ENCODE results near the gene SPDYE4.
A peak's percentile ranks its signal among the peaks of the same experiment; 100 is the strongest.

The SPDYE4 gene

GRCh38 chr17:8785547-8786413 lies 27.4 kb upstream of the SPDYE4 start:
- in situ Hi-C loops (cut with MboI; ENCODE audit: low sequenced_read_pairs, unreplicated experiment) = loop anchor here (10.0 kb wide), 1 partner anchor 209 kb away; no protein-coding TSS in a partner anchor
- peak; percentile 78 for DNase-seq (ENCODE audit: low spot score)
- peak; percentile 63 for TF ChIP-seq CTCF (IDR thresholded peaks at IDR 0.05; ENCODE audit: borderline replicate concordance, control extremely low read depth, extremely low read depth, insufficient read depth, missing control alignments)

- in situ Hi-C loops (cut with MboI; ENCODE audit: low sequenced_read_pairs, unreplicated experiment) = loop anchor here (10.0 kb wide), 1 partner anchor 213 kb away; no protein-coding TSS in a partner anchor
- no peak for TF ChIP-seq CTCF (IDR thresholded peaks at IDR 0.05; ENCODE audit: borderline replicate concordance, control extremely low read depth, extremely low read depth, insufficient read depth, missing control alignments)
- no peak for DNase-seq (ENCODE audit: low spot score)
Observed at GRCh38 chr17:8782176-8782575, 23.8 kb upstream of the SPDYE4 start.

- no peak for DNase-seq (ENCODE audit: low spot score)
- TF ChIP-seq CTCF (IDR thresholded peaks at IDR 0.05; ENCODE audit: borderline replicate concordance, control extremely low read depth, extremely low read depth, insufficient read depth, missing control alignments) = no peak
- in situ Hi-C loops (cut with MboI; ENCODE audit: low sequenced_read_pairs, unreplicated experiment) = loop anchor here (10.0 kb wide), 1 partner anchor 213 kb away; no protein-coding TSS in a partner anchor
Observed at GRCh38 chr17:8781776-8782175, 23.4 kb upstream of the SPDYE4 start.

GRCh38 chr17:8776881-8777280 lies 18.5 kb upstream of the SPDYE4 start:
- TF ChIP-seq CTCF (IDR thresholded peaks at IDR 0.05; ENCODE audit: borderline replicate concordance, control extremely low read depth, extremely low read depth, insufficient read depth, missing control alignments) = no peak
- in situ Hi-C loops (cut with MboI; ENCODE audit: low sequenced_read_pairs, unreplicated experiment) = no loop called here
- DNase-seq (ENCODE audit: low spot score) = no peak

GRCh38 chr17:8776248-8776647 lies 17.9 kb upstream of the SPDYE4 start:
- in situ Hi-C loops (cut with MboI; ENCODE audit: low sequenced_read_pairs, unreplicated experiment) = no loop called here
- no peak for DNase-seq (ENCODE audit: low spot score)
- TF ChIP-seq CTCF (IDR thresholded peaks at IDR 0.05; ENCODE audit: borderline replicate concordance, control extremely low read depth, extremely low read depth, insufficient read depth, missing control alignments) = no peak

GRCh38 chr17:8766731-8767130 lies 8.4 kb upstream of the SPDYE4 start:
- no peak for TF ChIP-seq CTCF (IDR thresholded peaks at IDR 0.05; ENCODE audit: borderline replicate concordance, control extremely low read depth, extremely low read depth, insufficient read depth, missing control alignments)
- DNase-seq (ENCODE audit: low spot score) = no peak
- in situ Hi-C loops (cut with MboI; ENCODE audit: low sequenced_read_pairs, unreplicated experiment) = no loop called here

Data from GM13976 (cell line).